ENCODE data around the gene PCDHA1. TPM values are rescaled to one million over a fixed set of nuclear protein-coding genes. Genes with fewer than 3 reads are reported as not detected.
A peak's percentile ranks its signal among the peaks of the same experiment; 100 is the strongest.
"Not testable (repeated sequence)": the region's sequence is repeated elsewhere in the genome, so short reads cannot be mapped to it uniquely, and the experiment has no call there.

Gene PCDHA1
- total RNA-seq, 1 donor from 2014 or later, result not detected

DNA sequence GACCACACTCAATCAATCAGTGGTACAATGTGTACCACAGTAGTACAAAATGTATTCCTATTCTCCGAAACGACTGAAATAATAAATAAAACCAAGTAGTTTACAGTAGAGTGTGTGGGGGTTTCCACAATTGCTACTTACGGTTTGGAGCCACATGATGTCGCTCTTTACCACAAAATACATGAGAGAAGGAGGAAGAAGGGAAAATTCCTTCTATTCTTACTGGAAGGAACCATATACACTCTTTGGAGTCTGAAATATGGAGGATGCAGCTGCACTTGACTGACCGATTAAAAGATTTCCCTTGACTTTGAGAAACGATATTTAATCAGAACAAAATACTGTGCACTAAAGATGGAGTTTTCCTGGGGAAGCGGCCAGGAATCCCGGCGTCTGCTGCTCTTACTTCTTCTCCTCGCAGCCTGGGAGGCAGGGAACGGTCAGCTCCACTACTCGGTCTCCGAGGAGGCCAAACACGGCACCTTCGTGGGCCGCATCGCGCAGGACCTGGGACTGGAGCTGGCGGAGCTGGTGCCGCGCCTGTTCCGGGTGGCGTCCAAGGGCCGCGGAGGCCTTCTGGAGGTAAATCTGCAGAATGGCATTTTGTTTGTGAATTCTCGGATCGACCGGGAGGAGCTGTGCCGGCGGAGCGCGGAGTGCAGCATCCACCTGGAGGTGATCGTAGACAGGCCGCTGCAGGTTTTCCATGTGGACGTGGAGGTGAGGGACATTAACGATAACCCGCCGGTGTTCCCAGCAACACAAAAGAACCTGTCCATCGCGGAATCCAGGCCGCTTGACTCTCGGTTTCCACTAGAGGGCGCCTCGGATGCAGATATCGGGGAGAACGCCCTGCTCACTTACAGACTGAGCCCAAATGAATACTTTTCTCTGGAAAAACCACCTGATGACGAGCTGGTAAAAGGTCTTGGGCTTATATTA lies 21.2 kb downstream of the PCDHA1 start, which contains the start of gene PCDHA4:
PCDHA4 (plus strand) TSS at position 235 of the 942 bp plus-strand sequence.
- ATAC-seq (peak; percentile 45), DNase-seq (ENCODE audit: low spot score) (peak; percentile 66)
- intact Hi-C loops (cut with DNase I), result no loop called here

- DNase-seq (ENCODE audit: low spot score); intact Hi-C loops (cut with DNase I); ATAC-seq: not testable (repeated sequence)
Observed at GRCh38 chr5:140808241-140808888, 22.4 kb downstream of the PCDHA1 start.

DNA sequence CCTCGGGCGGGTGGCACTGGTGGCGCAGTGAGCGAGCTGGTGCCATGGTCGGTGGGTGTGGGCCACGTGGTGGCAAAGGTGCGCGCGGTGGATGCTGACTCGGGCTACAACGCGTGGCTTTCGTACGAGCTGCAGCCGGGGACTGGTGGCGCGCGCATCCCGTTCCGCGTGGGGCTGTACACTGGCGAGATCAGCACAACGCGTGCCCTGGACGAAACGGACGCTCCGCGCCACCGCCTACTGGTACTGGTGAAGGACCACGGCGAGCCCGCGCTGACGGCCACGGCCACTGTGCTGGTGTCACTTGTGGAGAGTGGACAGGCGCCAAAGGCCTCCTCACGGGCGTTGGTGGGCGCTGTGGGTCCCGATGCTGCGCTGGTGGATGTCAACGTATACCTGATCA lies 22.9 kb downstream of the PCDHA1 start:
- intact Hi-C loops (cut with DNase I), result no loop called here
- DNase-seq (ENCODE audit: low spot score), result no peak

DNA sequence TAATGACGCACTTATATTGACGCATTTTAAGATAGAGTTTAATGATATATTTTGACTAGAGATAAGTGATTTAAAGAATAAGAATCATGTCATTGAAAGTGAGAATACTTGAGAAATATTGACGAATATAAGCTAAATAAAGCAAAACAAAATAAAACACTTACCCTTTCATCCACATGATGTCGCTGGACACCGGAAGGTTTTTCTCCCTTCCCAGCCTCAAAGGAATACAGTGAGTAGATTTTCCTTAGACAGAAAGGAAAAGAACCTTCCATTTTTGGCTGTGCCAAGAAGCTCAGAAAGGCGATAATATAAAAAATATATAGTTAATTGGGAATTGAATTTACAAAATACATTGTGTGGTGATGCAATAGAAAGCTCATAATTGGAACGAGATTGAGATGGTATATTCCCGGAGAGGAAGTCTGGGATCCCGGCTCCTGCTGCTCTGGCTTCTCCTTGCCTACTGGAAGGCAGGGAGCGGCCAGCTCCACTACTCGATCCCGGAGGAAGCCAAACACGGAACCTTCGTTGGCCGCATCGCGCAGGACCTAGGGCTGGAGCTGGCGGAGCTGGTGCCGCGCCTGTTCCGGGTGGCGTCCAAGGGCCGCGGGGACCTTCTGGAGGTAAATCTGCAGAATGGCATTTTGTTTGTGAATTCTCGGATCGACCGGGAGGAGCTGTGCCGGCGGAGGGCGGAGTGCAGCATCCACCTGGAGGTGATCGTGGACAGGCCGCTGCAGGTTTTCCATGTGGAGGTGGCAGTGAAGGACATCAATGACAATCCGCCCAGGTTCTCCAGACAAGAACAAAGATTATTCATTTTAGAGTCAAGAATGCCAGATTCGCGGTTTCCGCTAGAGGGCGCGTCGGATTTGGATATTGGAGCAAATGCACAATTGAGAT lies 35.7 kb downstream of the PCDHA1 start, which contains the start of gene PCDHA5:
PCDHA5 (plus strand) TSS at position 239 of the 906 bp plus-strand sequence.
- no peak for DNase-seq (ENCODE audit: low spot score)
- intact Hi-C loops (cut with DNase I), result no loop called here
- ATAC-seq, result no peak

More for the DNA sequence above, 22.9 kb downstream of the PCDHA1 start:
- ATAC-seq, result no peak

DNA sequence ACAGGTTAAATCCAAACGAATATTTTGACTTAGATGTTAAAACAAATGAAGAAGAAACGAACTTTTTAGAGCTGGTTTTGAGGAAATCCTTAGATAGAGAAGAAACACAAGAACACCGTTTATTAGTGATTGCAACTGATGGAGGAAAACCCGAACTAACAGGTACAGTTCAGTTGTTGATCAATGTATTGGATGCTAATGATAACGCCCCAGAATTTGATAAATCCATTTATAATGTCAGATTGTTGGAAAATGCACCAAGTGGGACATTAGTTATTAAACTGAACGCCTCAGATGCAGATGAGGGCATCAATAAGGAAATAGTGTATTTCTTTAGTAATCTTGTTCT lies 36.3 kb downstream of the PCDHA1 start:
- no peak for DNase-seq (ENCODE audit: low spot score)
- ATAC-seq, result no peak
- intact Hi-C loops (cut with DNase I), result no loop called here

DNA sequence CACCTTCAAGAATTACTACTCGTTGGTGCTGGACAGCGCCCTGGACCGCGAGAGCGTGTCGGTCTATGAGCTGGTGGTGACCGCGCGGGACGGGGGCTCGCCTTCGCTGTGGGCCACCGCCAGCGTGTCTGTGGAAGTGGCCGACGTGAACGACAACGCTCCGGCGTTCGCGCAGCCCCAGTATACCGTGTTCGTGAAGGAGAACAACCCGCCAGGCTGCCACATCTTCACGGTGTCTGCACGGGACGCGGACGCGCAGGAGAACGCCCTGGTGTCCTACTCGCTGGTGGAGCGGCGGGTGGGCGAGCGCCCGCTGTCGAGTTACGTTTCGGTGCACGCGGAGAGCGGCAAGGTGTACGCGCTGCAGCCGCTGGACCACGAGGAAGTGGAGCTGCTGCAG lies 37.0 kb downstream of the PCDHA1 start:
- intact Hi-C loops (cut with DNase I); ATAC-seq; DNase-seq (ENCODE audit: low spot score): not testable (repeated sequence)

DNA sequence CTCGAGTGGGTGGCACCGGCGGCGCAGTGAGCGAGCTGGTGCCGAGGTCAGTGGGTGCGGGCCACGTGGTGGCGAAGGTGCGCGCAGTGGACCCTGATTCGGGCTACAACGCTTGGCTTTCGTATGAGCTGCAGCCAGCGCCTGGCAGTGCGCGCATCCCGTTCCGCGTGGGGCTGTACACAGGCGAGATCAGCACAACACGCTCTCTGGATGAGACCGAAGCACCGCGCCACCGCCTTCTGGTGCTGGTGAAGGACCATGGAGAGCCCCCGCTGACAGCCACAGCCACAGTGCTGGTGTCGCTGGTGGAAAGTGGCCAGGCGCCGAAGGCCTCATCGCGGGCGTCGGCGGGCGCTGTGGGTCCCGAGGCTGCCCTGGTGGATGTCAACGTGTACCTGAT lies 37.5 kb downstream of the PCDHA1 start:
- intact Hi-C loops (cut with DNase I), result no loop called here
- ATAC-seq (no peak), DNase-seq (ENCODE audit: low spot score) (no peak)

DNA sequence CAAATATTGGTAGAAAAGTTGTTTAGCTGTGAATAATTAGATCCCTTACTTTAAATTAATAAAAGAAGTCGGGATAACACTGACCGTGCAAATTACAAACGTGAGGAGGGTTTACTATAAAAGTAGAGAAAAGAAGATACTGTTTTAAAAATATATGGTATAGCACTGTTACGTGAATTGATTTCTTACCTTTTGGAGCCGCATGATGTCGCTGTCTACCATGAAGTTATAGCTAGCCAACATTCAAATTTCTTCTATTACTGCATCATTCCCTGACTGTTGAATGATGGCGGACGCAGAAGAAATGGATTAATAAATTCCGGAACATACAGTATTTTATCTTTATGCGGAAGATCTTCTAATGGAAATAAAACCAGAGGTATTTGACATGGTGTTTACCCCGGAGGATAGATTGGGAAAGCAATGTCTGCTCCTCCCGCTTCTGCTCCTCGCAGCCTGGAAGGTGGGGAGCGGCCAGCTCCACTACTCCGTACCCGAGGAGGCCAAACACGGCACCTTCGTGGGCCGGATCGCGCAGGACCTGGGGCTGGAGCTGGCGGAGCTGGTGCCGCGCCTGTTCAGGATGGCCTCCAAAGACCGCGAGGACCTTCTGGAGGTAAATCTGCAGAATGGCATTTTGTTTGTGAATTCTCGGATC lies 41.9 kb downstream of the PCDHA1 start, which contains the start of gene PCDHA6:
PCDHA6 (plus strand) TSS at position 257 of the 658 bp plus-strand sequence; CDS start at position 389, 132 bp downstream.
- DNase-seq (ENCODE audit: low spot score), result no peak
- ATAC-seq, result no peak
- intact Hi-C loops (cut with DNase I), result no loop called here

- no peak for ATAC-seq
- no peak for DNase-seq (ENCODE audit: low spot score)
- intact Hi-C loops (cut with DNase I), result no loop called here
Observed at GRCh38 chr5:140828362-140828737, 42.4 kb downstream of the PCDHA1 start.

DNA sequence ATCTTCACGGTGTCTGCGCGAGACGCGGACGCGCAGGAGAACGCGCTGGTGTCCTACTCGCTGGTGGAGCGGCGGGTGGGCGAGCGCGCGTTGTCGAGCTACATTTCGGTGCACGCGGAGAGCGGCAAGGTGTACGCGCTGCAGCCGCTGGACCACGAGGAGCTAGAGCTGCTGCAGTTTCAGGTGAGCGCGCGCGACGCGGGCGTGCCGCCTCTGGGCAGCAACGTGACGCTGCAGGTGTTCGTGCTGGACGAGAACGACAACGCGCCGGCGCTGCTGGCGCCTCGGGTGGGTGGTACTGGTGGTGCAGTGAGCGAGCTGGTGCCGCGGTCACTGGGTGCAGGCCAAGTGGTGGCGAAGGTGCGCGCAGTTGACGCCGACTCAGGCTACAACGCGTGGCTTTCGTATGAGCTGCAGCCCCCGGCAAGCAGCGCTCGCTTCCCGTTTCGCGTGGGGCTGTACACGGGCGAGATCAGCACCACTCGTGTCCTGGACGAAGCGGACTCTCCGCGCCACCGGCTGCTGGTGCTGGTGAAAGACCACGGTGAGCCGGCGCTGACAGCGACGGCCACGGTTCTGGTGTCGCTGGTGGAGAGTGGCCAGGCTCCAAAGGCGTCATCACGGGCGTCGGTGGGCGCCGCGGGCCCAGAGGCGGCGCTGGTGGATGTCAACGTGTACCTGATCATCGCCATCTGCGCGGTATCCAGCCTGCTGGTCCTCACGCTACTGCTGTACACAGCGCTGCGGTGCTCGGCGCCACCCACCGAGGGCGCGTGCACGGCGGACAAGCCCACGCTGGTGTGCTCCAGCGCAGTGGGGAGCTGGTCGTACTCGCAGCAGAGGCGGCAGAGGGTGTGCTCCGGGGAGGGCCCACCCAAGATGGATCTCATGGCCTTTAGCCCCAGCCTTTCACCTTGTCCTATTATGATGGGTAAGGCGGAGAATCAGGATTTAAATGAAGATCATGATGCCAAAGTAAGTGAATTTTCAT lies 43.9 kb downstream of the PCDHA1 start:
- ATAC-seq; intact Hi-C loops (cut with DNase I); DNase-seq (ENCODE audit: low spot score): not testable (repeated sequence)

- intact Hi-C loops (cut with DNase I), result no loop called here
- DNase-seq (ENCODE audit: low spot score) (no peak), ATAC-seq (no peak)
Observed at GRCh38 chr5:140833993-140834392, 48.1 kb downstream of the PCDHA1 start, which contains the start of gene PCDHA7. TSS of gene PCDHA7 (plus strand) at chr5:140834269. CDS start at chr5:140834384, 115 bp downstream.

GRCh38 chr5:140834439-140835008 lies 48.6 kb downstream of the PCDHA1 start:
- DNase-seq (ENCODE audit: low spot score); ATAC-seq; intact Hi-C loops (cut with DNase I): not testable (repeated sequence)

GRCh38 chr5:140835622-140836510 lies 49.9 kb downstream of the PCDHA1 start:
- ATAC-seq, result no peak
- intact Hi-C loops (cut with DNase I), result no loop called here

DNA sequence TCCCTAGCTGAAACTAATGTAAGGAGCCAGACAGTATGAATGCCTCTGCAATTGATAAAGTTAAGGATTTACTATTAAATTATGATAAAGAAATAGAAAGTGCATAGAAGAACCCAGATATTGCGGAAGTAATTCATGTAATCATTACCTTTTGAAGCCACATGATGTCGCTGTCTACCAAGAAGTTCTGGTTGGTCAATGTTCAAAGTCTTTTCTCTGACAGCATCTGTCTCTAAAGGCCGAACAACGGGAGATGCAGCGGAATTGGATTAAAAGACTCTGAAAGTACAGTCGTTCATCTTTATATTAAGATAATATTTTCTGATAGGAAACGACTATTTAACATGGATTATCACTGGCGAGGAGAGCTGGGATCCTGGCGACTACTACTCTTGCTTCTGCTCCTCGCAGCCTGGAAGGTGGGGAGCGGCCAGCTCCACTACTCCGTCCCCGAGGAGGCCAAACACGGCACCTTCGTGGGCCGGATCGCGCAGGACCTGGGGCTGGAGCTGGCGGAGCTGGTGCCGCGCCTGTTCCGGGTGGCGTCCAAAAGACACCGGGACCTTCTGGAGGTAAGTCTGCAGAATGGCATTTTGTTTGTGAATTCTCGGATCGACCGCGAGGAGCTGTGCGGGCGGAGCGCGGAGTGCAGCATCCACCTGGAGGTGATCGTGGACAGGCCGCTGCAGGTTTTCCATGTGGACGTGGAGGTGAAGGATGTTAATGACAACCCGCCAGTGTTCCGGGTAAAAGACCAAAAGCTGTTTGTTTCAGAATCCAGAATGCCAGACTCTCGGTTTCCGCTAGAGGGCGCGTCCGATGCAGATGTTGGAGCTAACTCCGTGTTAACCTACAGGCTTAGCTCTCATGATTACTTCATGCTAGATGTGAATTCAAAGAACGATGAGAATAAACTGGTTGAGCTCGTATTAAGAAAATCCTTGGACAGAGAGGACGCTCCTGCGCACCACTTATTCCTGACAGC lies 55.3 kb downstream of the PCDHA1 start, which contains the start of gene PCDHA8:
PCDHA8 (plus strand) TSS at position 210 of the 985 bp plus-strand sequence; CDS start at position 345, 135 bp downstream.
- ATAC-seq, result no peak
- intact Hi-C loops (cut with DNase I), result no loop called here
- no peak for DNase-seq (ENCODE audit: low spot score)

More at GRCh38 chr5:140835622-140836510, 49.9 kb downstream of the PCDHA1 start:
- DNase-seq (ENCODE audit: low spot score), result no peak

All from sciatic nerve (tissue), 2 donors.